IMR-90 (cell line): ENCODE measurements around the gene SSR4. TPM values are rescaled to one million over a fixed set of nuclear protein-coding genes. Genes with fewer than 3 reads are reported as not detected.
"Not testable (repeated sequence)": the region's sequence is repeated elsewhere in the genome, so short reads cannot be mapped to it uniquely, and the experiment has no call there.

Experiments
- ATAC-seq: fragments of 200-7000 bp; cut with Tn5 transposase; 2 replicates; pipeline ENCODE4 v1.9.1; 2020; ENCODE audit warnings: low read depth, mild to moderate bottlenecking, moderate library complexity
- BruUV-seq: library from RNA; stranded (reverse); fragments of 400-500 nt; replicated peaks from 2 replicates; lab custom pipeline; 2021; lab: Mats Ljungman, UMichigan
- CTCF ChIA-PET: fragments of 300-600 bp; formaldehyde crosslinking; extraction: SDS; loops from one replicate; lab custom pipeline; 2021; ENCODE audit warnings: antibody characterized with exemption; lab: Yijun Ruan, JAX
- POLR2A ChIA-PET: fragments of 300-600 bp; sonication (Branson Sonifier 250); formaldehyde crosslinking; loops from one replicate; lab custom pipeline; 2022; ENCODE audit warnings: antibody characterized with exemption; ENCODE audit not compliant: unreplicated experiment; lab: Charles Lee
- DNase-seq: peaks from one replicate; pipeline ENCODE4 v3.0.0; 2013
- H2AFZ ChIP-seq: replicated peaks from 2 replicates; pipeline ENCODE3; 2013; ENCODE audit warnings: low read length, mild to moderate bottlenecking; ENCODE audit not compliant: poor library complexity
- H2AK5ac ChIP-seq: 2 replicates; pipeline ENCODE4 v1.6.1; 2013; ENCODE audit warnings: low read depth, low read length, inconsistent platforms
- H2AK9ac ChIP-seq: replicated peaks from 2 replicates; pipeline ENCODE3; 2013; ENCODE audit warnings: mild to moderate bottlenecking, low read depth, low read length, moderate library complexity; ENCODE audit not compliant: poor library complexity
- H2BK120ac ChIP-seq: 2 replicates; pipeline ENCODE4 v1.6.1; 2013; ENCODE audit warnings: low read depth, low read length, inconsistent platforms
- H2BK15ac ChIP-seq: 3 replicates; pipeline ENCODE4 v1.6.1; 2013; ENCODE audit warnings: low read depth, low read length, inconsistent platforms
- H2BK20ac ChIP-seq: 2 replicates; pipeline ENCODE4 v1.6.1; 2013; ENCODE audit warnings: low read depth, mild to moderate bottlenecking, inconsistent platforms, low read length, moderate library complexity
- H2BK5ac ChIP-seq: 2 replicates; pipeline ENCODE4 v1.6.1; 2013; ENCODE audit warnings: mild to moderate bottlenecking, low read depth, low read length, inconsistent platforms; ENCODE audit not compliant: poor library complexity, severe bottlenecking
- H3K14ac ChIP-seq: replicated peaks from 2 replicates; pipeline ENCODE4 v1.6.1; 2013; ENCODE audit warnings: low read depth, low read length, inconsistent platforms
- H3K18ac ChIP-seq: 2 replicates; pipeline ENCODE4 v1.6.1; 2013; ENCODE audit warnings: low read depth, low read length, control low read depth
- H3K23ac ChIP-seq: 2 replicates; pipeline ENCODE4 v1.6.1; 2013; ENCODE audit warnings: low read depth, low read length, inconsistent platforms
- H3K27ac ChIP-seq: 2 replicates; pipeline ENCODE4 v1.5.1; 2013; ENCODE audit warnings: mild to moderate bottlenecking, control low read depth, low read length; ENCODE audit not compliant: insufficient read depth
- H3K27me3 ChIP-seq: 2 replicates; pipeline ENCODE4 v1.6.1; 2013; ENCODE audit warnings: low read length; ENCODE audit not compliant: control insufficient read depth, insufficient read depth
- H3K36me3 ChIP-seq: 2 replicates; pipeline ENCODE4 v1.6.1; 2013; ENCODE audit warnings: low read length, mixed read lengths; ENCODE audit not compliant: control insufficient read depth, insufficient read depth
- H3K4ac ChIP-seq: 2 replicates; pipeline ENCODE4 v1.6.1; 2013; ENCODE audit warnings: low read depth, low read length, inconsistent platforms
- H3K4me1 ChIP-seq: 2 replicates; pipeline ENCODE4 v1.6.1; 2013; ENCODE audit warnings: low read length, mixed read lengths; ENCODE audit not compliant: control insufficient read depth, insufficient read depth
- H3K4me2 ChIP-seq: 2 replicates; pipeline ENCODE4 v1.6.1; 2013; ENCODE audit warnings: low read depth, mild to moderate bottlenecking, control low read depth, low read length, moderate library complexity
- H3K4me3 ChIP-seq: 2 replicates; pipeline ENCODE4 v1.5.1; 2013; ENCODE audit warnings: low read depth, mild to moderate bottlenecking, control low read depth, low read length, moderate library complexity; ENCODE audit not compliant: insufficient read depth
- H3K56ac ChIP-seq: 2 replicates; pipeline ENCODE4 v1.6.1; 2013; ENCODE audit warnings: low read length, inconsistent platforms; ENCODE audit not compliant: insufficient read depth; ENCODE audit errors: extremely low read depth
- H3K79me1 ChIP-seq, 2 experiments: 2 replicates each; pipeline ENCODE4 v1.6.1; 2013; ENCODE audit warnings: low read length in 2 of 2, inconsistent platforms in 1 of 2, low read depth in 1 of 2
- H3K9ac ChIP-seq: 2 replicates; pipeline ENCODE4 v1.6.1; 2013; ENCODE audit warnings: low read depth, low read length, control low read depth
- H3K9me1 ChIP-seq: 2 replicates; pipeline ENCODE4 v1.6.1; 2013; ENCODE audit warnings: low read length, inconsistent platforms; ENCODE audit not compliant: insufficient read depth
- H3K9me3 ChIP-seq: 2 replicates; pipeline ENCODE4 v1.6.1; 2013; ENCODE audit warnings: low read length; ENCODE audit not compliant: control insufficient read depth, insufficient read depth
- H4K20me1 ChIP-seq: 2 replicates; pipeline ENCODE4 v1.6.1; 2013; ENCODE audit warnings: low read length, inconsistent platforms; ENCODE audit not compliant: insufficient read depth
- H4K5ac ChIP-seq: 2 replicates; pipeline ENCODE4 v1.6.1; 2013; ENCODE audit warnings: mild to moderate bottlenecking, low read depth, low read length, control low read depth
- H4K8ac ChIP-seq, 2 experiments: 2 replicates each; pipeline ENCODE4 v1.6.1; 2013; ENCODE audit warnings: low read depth in 2 of 2, low read length in 2 of 2, control low read depth in 1 of 2, inconsistent platforms in 1 of 2
- H4K91ac ChIP-seq: 2 replicates; pipeline ENCODE4 v1.6.1; 2013; ENCODE audit warnings: low read depth, low read length, inconsistent platforms; ENCODE audit not compliant: insufficient read depth
- WGBS, 2 experiments: methylation state at CpG; one replicate each; pipeline versions ENCODE4 v1.1.5 to v1.1.7; 2013; ENCODE audit warnings: missing lambda C conversion rate in 2 of 2; ENCODE audit not compliant: insufficient read length in 1 of 2; ENCODE audit errors: extremely low coverage in 2 of 2; 5-methylcytosine and 5-hydroxymethylcytosine counted together
- dilution Hi-C: fragments of 300-500 bp; cut with HindIII; formaldehyde crosslinking; loops from one replicate; pipeline ENCODE4 v1.14.3; 2018; ENCODE audit warnings: low sequenced_read_pairs; ENCODE audit not compliant: unreplicated experiment
- in situ Hi-C: fragments of 300-500 bp; cut with MboI; formaldehyde crosslinking; loops from 3 replicates; pipeline ENCODE4 v1.14.3; 2019; ENCODE audit warnings: low sequenced_read_pairs, inconsistent platforms, mixed read lengths
- intact Hi-C: fragments of 100-400 bp; cut with micrococcal nuclease; formaldehyde crosslinking; loops from 2 replicates; pipeline ENCODE4 v1.10.0; 2022
- polyA plus RNA-seq, 3 experiments: library from polyadenylated mRNA; depleted of rRNA; stranded (reverse); fragments of >200 nt; gene quantifications; 2 replicates each; pipeline ENCODE4 v1.2.3, GENCODE V29; 2012; ENCODE audit warnings: low replicate concordance in 1 of 3
- total RNA-seq: library from RNA; depleted of rRNA; stranded (reverse); fragments of >200 nt; gene quantifications from 2 replicates; pipeline ENCODE4 v1.2.3, GENCODE V29; 2012

Gene SSR4
- total and polyA plus RNA-seq, 2 of the 4 experiments (the other 2 are of a cell fraction), result 141 to 480 TPM

GRCh38 chrX:153818064-153818463 lies 23.6 kb downstream of the SSR4 start:
- CTCF ChIA-PET, POLR2A ChIA-PET: not testable (repeated sequence)

More at GRCh38 chrX:153818064-153818463, 23.6 kb downstream of the SSR4 start:
- H3K14ac ChIP-seq, H2BK120ac ChIP-seq, H2AK5ac ChIP-seq, in situ Hi-C loops, H4K91ac ChIP-seq, H4K5ac ChIP-seq, H2BK5ac ChIP-seq, BruUV-seq, H3K4me2 ChIP-seq, H3K23ac ChIP-seq, H3K4ac ChIP-seq, DNase-seq, H3K27ac ChIP-seq, H3K56ac ChIP-seq, H2AK9ac ChIP-seq, H3K36me3 ChIP-seq, H2BK15ac ChIP-seq, H2BK20ac ChIP-seq, H4K20me1 ChIP-seq, H2AFZ ChIP-seq, ATAC-seq, intact Hi-C loops, H3K9me3 ChIP-seq, H4K8ac ChIP-seq, dilution Hi-C loops, H3K79me1 ChIP-seq, H3K4me3 ChIP-seq, H3K9me1 ChIP-seq, H3K4me1 ChIP-seq, H3K18ac ChIP-seq, H3K9ac ChIP-seq: not testable (repeated sequence)
- H3K27me3 ChIP-seq, result peaks cover 16% of the 10 kb centered on the region
- WGBS, 2 experiments, result 92% methylated on average over 2 of the region's 9 CpGs; no CpG with 5 or more reads in 1 of the 2 experiments
